ENCODE data around the gene USHBP1. TPM values are rescaled to one million over a fixed set of nuclear protein-coding genes. Genes with fewer than 3 reads are reported as not detected.

USHBP1 gene
- total and polyA plus RNA-seq, 4 donors: 0.13 to 12.8 (median 2.6) TPM

GRCh38 chr19:17306285-17306714 is 41.8 kb upstream of the USHBP1 start:
- 5 to 6% methylated on average over 28 of the region's 28 CpGs for WGBS, 2 donors
- H3K27ac ChIP-seq (ENCODE audit: low read depth in 1 of 2, low read length in 2 of 2): peak overlapping the region in 1 of 2 donors; percentile 68
- H3K9me3 ChIP-seq (ENCODE audit: control insufficient read depth, low read length): no peaks in the 10 kb centered on the region
- ATAC-seq (ENCODE audit: low FRiP score) (no peak), DNase-seq (peak; percentile 61 to 82)
- no peaks in the 10 kb centered on the region for H3K27me3 ChIP-seq (ENCODE audit: control insufficient read depth in 1 of 2, insufficient read depth in 2 of 2, low read length in 1 of 2)
- peak overlapping the region; percentile 20 to 53 for H3K4me3 ChIP-seq (ENCODE audit: low read length in 2 of 2)
- H3K36me3 ChIP-seq (ENCODE audit: control insufficient read depth in 1 of 2, insufficient read depth in 2 of 2, low read length in 1 of 2): no peaks in the 10 kb centered on the region
- no peaks in the 10 kb centered on the region for H3K4me1 ChIP-seq (ENCODE audit: control insufficient read depth in 1 of 2, insufficient read depth in 2 of 2, low read length in 2 of 2)
- intact Hi-C loops (cut with DNase I): no loop called here

GRCh38 chr19:17305517-17306284 is 41.2 kb upstream of the USHBP1 start, which contains the start of gene MRPL34:
MRPL34 (plus strand) TSS chr19:17305872; CDS start chr19:17305893, 21 bp downstream.
- WGBS, 2 donors: 0% methylated on average over 55 of the region's 55 CpGs
- peak within 1 kb of the TSS; percentile 20 to 53 for H3K4me3 ChIP-seq (ENCODE audit: low read length in 2 of 2)

DNA sequence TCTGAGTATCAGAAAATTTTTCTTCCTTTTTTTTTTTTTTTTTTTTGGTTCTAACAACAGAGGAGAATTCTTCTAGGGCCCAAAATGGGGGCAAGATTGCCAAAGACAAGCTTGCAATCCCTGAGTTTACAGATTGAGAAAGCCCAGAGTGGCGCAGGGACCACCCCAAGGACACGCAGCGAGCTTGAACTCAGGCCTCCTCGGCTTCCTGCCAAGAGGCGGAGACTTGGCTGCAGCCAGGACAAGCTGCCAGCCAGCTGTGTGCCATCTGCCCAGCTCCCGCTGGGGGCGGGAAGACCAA is 40.6 kb upstream of the USHBP1 start:
- peak overlapping the region in 1 of 2 donors; percentile 27 for H3K27ac ChIP-seq (ENCODE audit: low read depth in 1 of 2, low read length in 2 of 2)
- no peaks in the 10 kb centered on the region for H3K27me3 ChIP-seq (ENCODE audit: control insufficient read depth in 1 of 2, insufficient read depth in 2 of 2, low read length in 1 of 2)
- H3K36me3 ChIP-seq (ENCODE audit: control insufficient read depth in 1 of 2, insufficient read depth in 2 of 2, low read length in 1 of 2): no peaks in the 10 kb centered on the region
- intact Hi-C loops (cut with DNase I): loop anchor here in 1 of 2 donors (2.0 kb wide), 1 partner anchor 32 kb away; the partner anchor contains the start of gene GTPBP3
- H3K4me3 ChIP-seq (ENCODE audit: low read length in 2 of 2): no peak overlapping the region
- H3K9me3 ChIP-seq (ENCODE audit: control insufficient read depth, low read length): no peaks in the 10 kb centered on the region
- ATAC-seq (ENCODE audit: low FRiP score): no peak
- WGBS, 2 donors: 5% methylated on average over 7 of the region's 7 CpGs
- no peaks in the 10 kb centered on the region for H3K4me1 ChIP-seq (ENCODE audit: control insufficient read depth in 1 of 2, insufficient read depth in 2 of 2, low read length in 2 of 2)
- no peak for DNase-seq

More at GRCh38 chr19:17305517-17306284, 41.2 kb upstream of the USHBP1 start, which contains the start of gene MRPL34:
- no peaks in the 10 kb centered on the region for H3K36me3 ChIP-seq (ENCODE audit: control insufficient read depth in 1 of 2, insufficient read depth in 2 of 2, low read length in 1 of 2)
- peak; percentile 97 to 98 for DNase-seq
- H3K9me3 ChIP-seq (ENCODE audit: control insufficient read depth, low read length): no peaks in the 10 kb centered on the region
- H3K27me3 ChIP-seq (ENCODE audit: control insufficient read depth in 1 of 2, insufficient read depth in 2 of 2, low read length in 1 of 2): no peaks in the 10 kb centered on the region
- intact Hi-C loops (cut with DNase I): loop anchor here in 1 of 2 donors (2.0 kb wide), 1 partner anchor 31 kb away; the partner anchor contains the start of gene GTPBP3
- H3K4me1 ChIP-seq (ENCODE audit: control insufficient read depth in 1 of 2, insufficient read depth in 2 of 2, low read length in 2 of 2): no peaks in the 10 kb centered on the region
- ATAC-seq (ENCODE audit: low FRiP score): peak; percentile 80
- H3K27ac ChIP-seq (ENCODE audit: low read depth in 1 of 2, low read length in 2 of 2): peak within 1 kb of the TSS in 1 of 2 donors; percentile 68

DNA sequence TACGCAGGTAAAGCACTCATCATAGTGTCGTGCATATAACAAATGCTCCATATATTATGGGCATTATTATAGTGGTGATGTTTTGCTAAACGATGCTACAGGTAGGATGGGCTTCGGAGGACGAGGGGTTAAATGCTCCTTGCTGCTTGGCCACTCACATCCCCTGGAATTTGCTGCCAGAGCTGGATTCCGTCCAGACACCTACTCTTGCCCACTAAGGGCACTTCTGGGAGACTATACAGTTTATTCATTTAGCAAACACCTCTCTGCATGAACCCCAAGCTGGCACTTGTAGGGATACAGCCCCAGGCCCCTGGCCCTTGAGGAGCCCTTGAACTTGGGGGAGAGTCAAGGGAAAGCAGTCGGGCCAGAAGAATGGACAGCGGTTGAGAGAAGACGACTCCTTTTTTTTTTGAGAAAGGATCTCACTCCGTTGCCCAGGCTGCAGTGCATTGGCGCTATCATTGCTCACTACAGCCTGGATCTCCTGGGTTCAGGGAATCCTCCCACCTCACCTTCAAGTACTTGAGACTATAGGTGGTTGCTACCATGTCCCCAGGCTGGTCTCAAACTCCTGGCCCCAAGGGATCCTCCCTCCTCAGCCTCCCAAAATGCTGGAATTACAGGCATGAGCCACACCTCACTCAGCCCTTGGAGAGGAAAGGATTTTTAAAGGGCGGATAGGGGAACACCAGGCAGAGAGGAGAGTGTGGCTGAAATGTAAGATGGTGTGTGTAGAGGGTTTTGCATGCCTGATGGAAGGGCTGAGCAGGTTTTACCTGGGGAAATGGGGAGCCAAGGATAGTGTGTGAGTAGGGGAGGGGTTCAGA is 40.1 kb upstream of the USHBP1 start:
- intact Hi-C loops (cut with DNase I): loop anchor here in 1 of 2 donors (2.0 to 5.0 kb wide), 2 partner anchors 32 to 88 kb away; partner anchors contain the start of genes CCDC194 and GTPBP3
- no peaks in the 10 kb centered on the region for H3K36me3 ChIP-seq (ENCODE audit: control insufficient read depth in 1 of 2, insufficient read depth in 2 of 2, low read length in 1 of 2)
- ATAC-seq (ENCODE audit: low FRiP score) (no peak), DNase-seq (peak in 1 of 2 donors; percentile 43)
- no peaks in the 10 kb centered on the region for H3K9me3 ChIP-seq (ENCODE audit: control insufficient read depth, low read length)
- no peak overlapping the region for H3K4me3 ChIP-seq (ENCODE audit: low read length in 2 of 2)
- H3K27ac ChIP-seq (ENCODE audit: low read depth in 1 of 2, low read length in 2 of 2): peak overlapping the region in 1 of 2 donors; percentile 13
- 46% methylated on average over 12 of the region's 12 CpGs for WGBS, 2 donors
- H3K4me1 ChIP-seq (ENCODE audit: control insufficient read depth in 1 of 2, insufficient read depth in 2 of 2, low read length in 2 of 2): no peaks in the 10 kb centered on the region
- H3K27me3 ChIP-seq (ENCODE audit: control insufficient read depth in 1 of 2, insufficient read depth in 2 of 2, low read length in 1 of 2): no peaks in the 10 kb centered on the region

- whole genome bisulfite sequencing, 2 donors: 51 to 58% methylated on average over 12 of the region's 12 CpGs
- Histone ChIP-seq H3K9me3 (ENCODE audit: control insufficient read depth, low read length) (no peaks in the 10 kb centered on the region), H3K36me3 (ENCODE audit: control insufficient read depth in 1 of 2, insufficient read depth in 2 of 2, low read length in 1 of 2) (no peaks in the 10 kb centered on the region), H3K4me3 (ENCODE audit: low read length in 2 of 2) (no peak overlapping the region), H3K27ac (ENCODE audit: low read depth in 1 of 2, low read length in 2 of 2) (no peak overlapping the region), H3K4me1 (ENCODE audit: control insufficient read depth in 1 of 2, insufficient read depth in 2 of 2, low read length in 2 of 2) (no peaks in the 10 kb centered on the region), H3K27me3 (ENCODE audit: control insufficient read depth in 1 of 2, insufficient read depth in 2 of 2, low read length in 1 of 2) (no peaks in the 10 kb centered on the region)
- DNase-seq: no peak
- ATAC-seq (ENCODE audit: low FRiP score): no peak
- intact Hi-C loops (cut with DNase I): loop anchor here in 1 of 2 donors (2.0 to 5.0 kb wide), 2 partner anchors 33 to 88 kb away; partner anchors contain the start of genes CCDC194 and GTPBP3
Measured at GRCh38 chr19:17303940-17304267, 39.4 kb upstream of the USHBP1 start.

DNA sequence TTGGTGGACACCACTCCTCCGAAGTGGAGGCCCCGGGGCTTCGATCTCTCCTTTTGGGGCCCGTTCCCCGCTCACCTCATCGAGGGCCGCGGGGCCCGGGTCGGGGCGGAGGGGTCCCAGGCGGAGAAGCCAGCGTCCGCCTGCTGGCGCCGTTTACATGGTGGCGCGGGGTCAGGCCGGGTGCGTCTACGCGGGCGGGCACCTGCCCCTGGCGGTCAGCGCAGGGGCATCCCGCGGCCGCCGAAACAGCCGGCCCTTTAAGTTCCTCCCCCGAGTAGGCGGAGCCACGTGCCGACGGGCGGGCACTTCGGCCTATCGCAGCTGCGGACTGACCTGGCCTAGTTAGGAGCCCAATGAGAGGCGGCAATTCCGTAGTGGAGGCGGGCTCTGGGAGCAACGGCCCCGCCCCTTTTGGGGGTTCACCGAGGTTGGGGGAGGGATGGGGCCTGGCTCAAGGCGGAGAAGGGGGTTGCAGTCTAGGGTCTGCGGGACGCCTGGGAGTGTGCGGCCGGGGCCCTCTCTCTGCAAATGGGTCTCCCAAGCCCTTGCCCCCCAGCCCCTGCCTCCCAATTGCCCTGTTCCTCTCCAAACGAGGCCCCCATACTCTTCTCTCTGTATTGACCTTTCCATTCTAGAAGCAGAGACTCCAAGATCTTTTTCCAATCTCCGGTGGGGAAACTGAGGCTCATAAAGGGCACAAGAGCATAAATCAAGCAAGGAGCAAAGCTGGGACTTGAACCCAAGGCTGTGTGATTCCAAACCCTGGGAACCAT is 38.8 kb upstream of the USHBP1 start, which contains the start of gene ABHD8:
Gene ABHD8 (minus strand): TSS at position 259 of the 773 bp plus-strand sequence. CDS start 1,809 bp downstream, outside the sequence.
- H3K9me3 ChIP-seq (ENCODE audit: control insufficient read depth, low read length): no peaks in the 10 kb centered on the region
- no peak within 1 kb of the TSS for H3K27ac ChIP-seq (ENCODE audit: low read depth in 1 of 2, low read length in 2 of 2)
- peak; percentile 89 for ATAC-seq (ENCODE audit: low FRiP score)
- H3K36me3 ChIP-seq (ENCODE audit: control insufficient read depth in 1 of 2, insufficient read depth in 2 of 2, low read length in 1 of 2): no peaks in the 10 kb centered on the region
- no peaks in the 10 kb centered on the region for H3K4me1 ChIP-seq (ENCODE audit: control insufficient read depth in 1 of 2, insufficient read depth in 2 of 2, low read length in 2 of 2)
- peak within 1 kb of the TSS; percentile 31 to 49 for H3K4me3 ChIP-seq (ENCODE audit: low read length in 2 of 2)
- H3K27me3 ChIP-seq (ENCODE audit: control insufficient read depth in 1 of 2, insufficient read depth in 2 of 2, low read length in 1 of 2): no peaks in the 10 kb centered on the region
- WGBS, 2 donors: 1 to 2% methylated on average over 47 to 52 of the region's 52 CpGs
- intact Hi-C loops (cut with DNase I): loop anchor here in 1 of 2 donors (5.0 kb wide), 1 partner anchor 89 kb away; the partner anchor contains the start of gene CCDC194
- peak; percentile 98 for DNase-seq

DNA sequence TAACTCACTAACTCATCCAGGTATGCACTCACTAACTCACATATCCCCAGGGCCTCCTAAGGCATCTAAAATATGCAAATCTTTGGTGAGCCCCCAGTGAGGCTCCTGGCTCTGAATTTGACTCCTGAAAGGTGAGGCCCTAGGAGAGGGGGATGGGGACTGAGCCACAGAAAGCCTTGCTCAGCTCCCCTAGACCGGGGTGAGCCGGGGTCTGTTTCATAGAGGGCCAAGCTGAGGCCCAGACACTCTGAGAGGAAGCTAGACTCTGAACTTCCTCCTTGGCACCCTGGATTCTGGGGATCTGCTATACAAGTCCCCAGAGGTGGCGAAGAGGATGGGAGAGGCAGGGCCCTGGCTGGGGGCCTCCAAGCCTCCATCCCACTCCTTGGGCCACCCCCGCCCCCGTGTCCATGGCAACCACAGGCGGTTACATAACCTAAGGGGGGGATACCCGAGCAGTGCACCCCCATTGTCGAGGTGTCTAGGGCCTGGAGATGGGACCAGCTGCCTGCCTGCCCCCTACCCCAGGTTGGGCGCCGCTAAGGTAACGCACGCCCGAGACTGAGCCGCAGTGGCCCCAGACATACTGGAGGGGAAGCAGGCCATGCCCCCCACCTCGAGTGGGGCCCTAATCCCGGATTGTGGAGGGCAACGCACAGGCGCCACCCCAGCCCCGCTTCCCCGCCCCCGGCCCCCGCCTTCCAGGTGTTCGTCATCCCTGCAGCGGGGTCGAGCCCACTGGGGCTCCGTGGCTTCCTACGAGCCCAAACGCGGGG is 38.0 kb upstream of the USHBP1 start:
- Histone ChIP-seq H3K4me1 (ENCODE audit: control insufficient read depth in 1 of 2, insufficient read depth in 2 of 2, low read length in 2 of 2) (no peaks in the 10 kb centered on the region), H3K4me3 (ENCODE audit: low read length in 2 of 2) (peak overlapping the region; percentile 31 to 49), H3K27ac (ENCODE audit: low read depth in 1 of 2, low read length in 2 of 2) (no peak overlapping the region), H3K36me3 (ENCODE audit: control insufficient read depth in 1 of 2, insufficient read depth in 2 of 2, low read length in 1 of 2) (no peaks in the 10 kb centered on the region), H3K27me3 (ENCODE audit: control insufficient read depth in 1 of 2, insufficient read depth in 2 of 2, low read length in 1 of 2) (no peaks in the 10 kb centered on the region), H3K9me3 (ENCODE audit: control insufficient read depth, low read length) (no peaks in the 10 kb centered on the region)
- WGBS, 2 donors: 10 to 12% methylated on average over 23 to 29 of the region's 29 CpGs
- DNase-seq (peak in 1 of 2 donors; percentile 75), ATAC-seq (ENCODE audit: low FRiP score) (peak; percentile 2)
- intact Hi-C loops (cut with DNase I): loop anchor here in 1 of 2 donors (5.0 kb wide), 1 partner anchor 90 kb away; the partner anchor contains the start of gene CCDC194
